GM18907 (cell line): ENCODE measurements around the gene INCA1.
A peak's percentile ranks its signal among the peaks of the same experiment; 100 is the strongest.
"Not testable (repeated sequence)": the region's sequence is repeated elsewhere in the genome, so short reads cannot be mapped to it uniquely, and the experiment has no call there.

Experiments
- ATAC-seq: cut with Tn5 transposase; IDR thresholded peaks from one replicate; pipeline ENCODE4 v1.9.1; 2021; ENCODE audit warnings: mild to moderate bottlenecking, moderate library complexity; ENCODE audit not compliant: unreplicated experiment

Gene INCA1, protein sequence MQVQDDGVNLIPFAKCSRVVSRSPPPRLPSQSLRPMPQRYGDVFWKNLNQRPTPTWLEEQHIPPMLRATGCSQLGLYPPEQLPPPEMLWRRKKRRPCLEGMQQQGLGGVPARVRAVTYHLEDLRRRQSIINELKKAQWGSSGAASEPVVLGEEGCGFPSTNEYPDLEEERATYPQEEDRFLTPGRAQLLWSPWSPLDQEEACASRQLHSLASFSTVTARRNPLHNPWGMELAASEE

GRCh38 chr17:4997302-4998026 lies at the start of gene INCA1, which contains the start of gene KIF1C:
Gene INCA1, minus strand, starts transcription at chr17:4997522. Its CDS starts 3,085 bp downstream, at chr17:4994437.
Gene KIF1C, plus strand, starts transcription at chr17:4997950. Its CDS starts 2,297 bp downstream, at chr17:5000247.
- ATAC-seq: peak; percentile 83

GRCh38 chr17:5045496-5045895 lies 48.2 kb upstream of the INCA1 start:
- no peak for ATAC-seq

GRCh38 chr17:5044630-5045029 lies 47.3 kb upstream of the INCA1 start:
- no peak for ATAC-seq

- no peak for ATAC-seq
Observed at GRCh38 chr17:5043524-5043923, 46.2 kb upstream of the INCA1 start.

DNA sequence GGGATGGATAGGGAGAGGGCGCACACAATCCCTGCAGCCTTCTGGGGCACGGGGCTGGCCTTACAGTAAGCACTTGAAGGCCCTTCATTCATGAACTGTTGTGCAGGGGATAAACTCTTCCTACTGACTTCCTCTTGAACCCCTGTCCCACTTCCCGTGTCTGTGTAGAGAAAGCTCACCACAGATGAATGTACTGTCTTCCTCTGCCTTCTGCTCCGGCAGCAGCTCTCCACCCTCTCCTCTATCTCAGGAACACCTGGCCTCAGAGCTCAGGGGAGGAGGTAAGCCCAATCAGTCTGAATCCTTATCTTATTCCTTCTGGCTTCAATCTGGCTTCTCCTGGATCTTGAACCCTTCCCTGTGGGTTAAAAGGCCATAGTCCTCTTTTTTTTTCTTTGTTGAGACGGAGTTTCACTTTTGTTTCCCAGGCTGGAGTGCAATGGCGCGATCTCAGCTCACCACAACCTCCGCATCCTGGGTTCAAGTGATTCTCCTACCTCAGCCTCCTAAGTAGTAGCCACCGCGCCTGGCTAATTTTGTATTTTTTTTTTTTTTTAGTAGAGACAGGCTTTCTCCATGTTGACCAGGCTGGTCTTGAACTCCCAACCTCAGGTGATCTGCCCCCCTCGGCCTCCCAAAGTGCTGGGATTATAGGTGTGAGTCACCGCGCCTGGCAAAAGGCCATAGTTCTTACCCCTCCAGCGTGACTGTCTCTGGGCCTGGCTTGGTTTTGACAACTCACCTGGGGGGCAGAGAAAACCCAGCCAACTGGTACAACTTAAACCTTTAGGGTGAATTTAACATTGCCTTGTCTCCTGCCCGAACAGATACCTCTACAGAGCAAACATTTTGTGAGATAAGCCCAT lies 45.1 kb upstream of the INCA1 start:
- no peak for ATAC-seq

GRCh38 chr17:5035315-5035714 lies 38.0 kb upstream of the INCA1 start, which contains the start of gene SLC52A1:
Gene SLC52A1, minus strand, starts transcription at chr17:5035426. Its CDS starts 820 bp downstream, at chr17:5034606.
- no peak for ATAC-seq

GRCh38 chr17:5034651-5035050 lies 37.3 kb upstream of the INCA1 start:
- ATAC-seq: no peak

- no peak for ATAC-seq
Observed at GRCh38 chr17:5034063-5034462, 36.7 kb upstream of the INCA1 start.

DNA sequence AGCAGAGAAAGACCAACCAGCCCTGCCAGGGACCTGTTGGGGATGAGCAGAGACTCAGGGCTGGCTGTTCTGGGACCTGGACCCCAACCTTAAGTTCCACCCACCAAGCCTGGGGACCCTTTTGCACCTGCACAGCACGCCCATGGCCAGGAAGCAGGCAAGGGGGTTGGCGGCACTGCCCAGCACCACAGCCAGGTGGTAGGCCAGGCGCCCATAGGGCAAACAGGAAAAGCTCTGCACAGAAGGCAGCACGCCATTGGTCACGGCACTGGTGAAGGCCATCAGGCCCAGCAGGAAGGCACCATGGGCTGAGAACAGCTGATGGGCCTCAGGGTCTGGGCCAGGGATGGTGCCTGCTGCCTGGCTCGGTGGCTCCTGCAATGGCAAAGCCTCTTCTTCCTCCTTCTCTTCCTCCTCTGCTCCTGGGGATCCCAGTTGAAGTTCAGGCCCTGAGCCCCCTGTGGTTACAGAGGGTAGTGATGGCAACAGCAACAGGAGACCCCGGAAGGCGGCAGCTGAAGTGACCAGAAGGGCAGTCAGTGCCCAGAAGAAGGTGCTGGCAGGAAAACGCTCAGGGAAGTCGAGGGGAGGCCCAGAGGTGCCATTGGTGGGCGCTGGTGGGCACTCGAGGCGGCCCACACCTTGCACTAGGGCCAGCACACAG lies 36.2 kb upstream of the INCA1 start:
- ATAC-seq: no peak

DNA sequence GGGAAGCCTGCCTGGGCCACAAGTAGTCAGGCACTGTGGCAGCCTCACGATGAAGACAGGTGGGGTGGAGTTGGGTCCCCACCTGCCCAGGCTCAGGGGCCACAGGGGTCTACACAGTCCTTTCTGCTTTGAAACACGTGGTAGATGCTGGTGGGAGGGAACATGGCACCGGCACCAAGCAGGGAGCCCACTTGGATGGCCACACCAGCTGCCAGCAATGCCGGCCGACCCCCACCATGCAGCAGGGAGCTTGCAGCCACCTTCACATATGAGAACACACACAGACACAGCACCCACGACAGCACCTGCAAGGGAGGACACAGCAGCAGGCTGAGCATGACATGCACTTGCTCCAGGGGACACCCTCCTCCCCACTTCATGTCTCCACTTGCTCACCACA lies 35.5 kb upstream of the INCA1 start:
- no peak for ATAC-seq

GRCh38 chr17:5031365-5032082 lies 34.2 kb upstream of the INCA1 start:
- peak; percentile 70 for ATAC-seq

GRCh38 chr17:5030168-5030567 lies 32.8 kb upstream of the INCA1 start:
- ATAC-seq: not testable (repeated sequence)

- ATAC-seq: no peak
Observed at GRCh38 chr17:5027916-5028315, 30.6 kb upstream of the INCA1 start.

DNA sequence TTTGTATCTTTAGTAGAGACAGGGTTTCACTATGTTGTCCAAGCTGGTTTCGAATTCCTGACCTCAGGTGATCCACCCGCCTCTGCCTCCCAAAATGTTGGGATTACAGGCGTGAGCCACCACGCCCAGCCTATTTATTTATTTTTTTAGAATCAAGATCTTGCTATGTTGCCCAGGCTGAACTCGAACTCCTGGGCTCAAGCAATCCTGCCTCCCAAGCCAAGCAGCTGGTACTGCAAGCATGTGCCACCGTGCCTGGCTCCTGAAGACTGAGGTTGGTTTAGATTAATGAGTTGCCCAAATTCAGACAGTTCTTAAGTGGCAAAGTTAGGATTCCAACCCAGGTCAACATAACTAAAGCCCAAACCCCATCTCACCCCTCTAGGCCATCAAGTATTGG lies 30.0 kb upstream of the INCA1 start:
- ATAC-seq: no peak

GRCh38 chr17:5024604-5025003 lies 27.3 kb upstream of the INCA1 start:
- no peak for ATAC-seq

- ATAC-seq: no peak
Observed at GRCh38 chr17:5023588-5024147, 26.3 kb upstream of the INCA1 start.

GRCh38 chr17:5022171-5022711 lies 24.9 kb upstream of the INCA1 start:
- ATAC-seq: no peak

DNA sequence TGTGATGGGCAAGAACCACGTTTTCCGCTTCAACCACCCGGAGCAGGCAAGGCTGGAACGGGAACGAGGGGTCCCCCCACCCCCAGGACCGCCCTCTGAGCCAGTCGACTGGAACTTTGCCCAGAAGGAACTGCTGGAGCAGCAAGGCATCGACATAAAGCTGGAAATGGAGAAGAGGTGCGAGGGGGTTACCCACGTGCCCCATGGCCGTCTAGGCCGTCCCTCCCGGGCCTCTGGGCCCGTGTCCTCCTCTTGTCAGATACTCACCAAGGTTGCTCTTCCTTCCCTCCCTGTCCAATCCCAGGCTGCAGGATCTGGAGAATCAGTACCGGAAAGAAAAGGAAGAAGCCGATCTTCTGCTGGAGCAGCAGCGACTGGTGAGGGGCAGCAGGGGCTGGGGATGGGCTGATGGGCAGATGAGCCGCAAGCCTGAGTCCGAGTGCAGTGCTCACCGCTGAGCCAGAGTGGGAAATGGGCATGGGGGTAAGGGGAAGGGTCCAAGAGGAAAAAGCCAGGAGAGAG lies 23.2 kb upstream of the INCA1 start:
- ATAC-seq: no peak

- ATAC-seq: no peak
Observed at GRCh38 chr17:5019475-5019956, 22.2 kb upstream of the INCA1 start.
